WTC11 (cell line): ENCODE results near the gene CXXC1. TPM values are rescaled to one million over a fixed set of nuclear protein-coding genes. Genes with fewer than 3 reads are reported as not detected.

Experiments used
- ATAC-seq: fragments of 200-7000 bp; cut with Tn5 transposase; 2 replicates; pipeline ENCODE4 v1.10.0; 2021; ENCODE audit warnings: mild to moderate bottlenecking, moderate library complexity
- CTCF ChIA-PET: fragments of 300-600 bp; sonication (Branson Sonifier 250); formaldehyde crosslinking; loops from one replicate; lab custom pipeline; 2021; ENCODE audit warnings: antibody characterized with exemption; lab: Charles Lee
- POLR2A ChIA-PET: fragments of 350-600 bp; sonication (Branson Sonifier 250); formaldehyde crosslinking; loops from one replicate; lab custom pipeline; 2021; ENCODE audit warnings: antibody characterized with exemption; lab: Charles Lee
- DNase-seq: peaks from one replicate; pipeline ENCODE4 v3.0.0; 2021; ENCODE audit warnings: low spot score
- H3K27ac Mint-ChIP-seq: 2 replicates; pipeline ENCODE4 v1.8.0; 2021; ENCODE audit warnings: mixed read lengths
- H3K27me3 Mint-ChIP-seq: 2 replicates; pipeline ENCODE4 v1.8.0; 2021; ENCODE audit warnings: low read depth, mild to moderate bottlenecking, moderate library complexity, mixed read lengths
- H3K36me3 Mint-ChIP-seq: 2 replicates; pipeline ENCODE4 v1.8.0; 2021; ENCODE audit warnings: mixed read lengths
- H3K4me1 Mint-ChIP-seq: 2 replicates; pipeline ENCODE4 v1.8.0; 2022; ENCODE audit warnings: mixed read lengths
- H3K4me3 Mint-ChIP-seq: 2 replicates; pipeline ENCODE4 v1.8.0; 2021; ENCODE audit warnings: mild to moderate bottlenecking, moderate library complexity, mixed read lengths
- H3K9me3 Mint-ChIP-seq: 2 replicates; pipeline ENCODE4 v1.8.0; 2021; ENCODE audit warnings: mixed read lengths
- ATF1 ChIP-seq: sonication (generic); formaldehyde crosslinking; IDR thresholded peaks from 2 replicates; pipeline ENCODE4 v1.8.1; 2023; ENCODE audit warnings: mild to moderate bottlenecking, moderate library complexity, missing genetic modification reagents
- CBFB ChIP-seq: sonication (generic); formaldehyde crosslinking; IDR thresholded peaks from 2 replicates; pipeline ENCODE4 v1.8.1; 2022; ENCODE audit warnings: mild to moderate bottlenecking, low read depth, missing genetic modification reagents
- EMX1 ChIP-seq: fragments of 250-450 bp; sonication (Bioruptor Pico); IDR thresholded peaks from 2 replicates; pipeline ENCODE4 v1.8.0; 2021; ENCODE audit warnings: mild to moderate bottlenecking
- GTF2I ChIP-seq: fragments of 250-450 bp; sonication (Bioruptor Pico); conservative IDR thresholded peaks from 2 replicates; pipeline ENCODE4 v1.4.0; 2021; ENCODE audit warnings: mild to moderate bottlenecking
- NFATC4 ChIP-seq: fragments of 250-450 bp; sonication (Bioruptor Pico); IDR thresholded peaks from 2 replicates; pipeline ENCODE4 v1.9.0; 2021; ENCODE audit warnings: mild to moderate bottlenecking
- NFYB ChIP-seq: sonication (generic); formaldehyde crosslinking; conservative IDR thresholded peaks from 2 replicates; pipeline ENCODE4 v1.8.0; 2022; ENCODE audit warnings: low read depth, missing genetic modification reagents
- NR3C1 ChIP-seq: sonication (generic); formaldehyde crosslinking; conservative IDR thresholded peaks from 2 replicates; pipeline ENCODE4 v1.8.1; 2023; ENCODE audit warnings: low read depth, mild to moderate bottlenecking, missing genetic modification reagents
- SMAD3 ChIP-seq: sonication (generic); formaldehyde crosslinking; IDR thresholded peaks from 2 replicates; pipeline ENCODE4 v1.8.0; 2022; ENCODE audit warnings: missing genetic modification reagents, mild to moderate bottlenecking, borderline replicate concordance
- ZNF317 ChIP-seq: sonication (generic); formaldehyde crosslinking; IDR thresholded peaks from 2 replicates; pipeline ENCODE4 v1.8.1; 2023; ENCODE audit warnings: low read depth, mild to moderate bottlenecking, moderate library complexity, missing genetic modification reagents, borderline replicate concordance
- total RNA-seq: library from RNA; stranded (reverse); gene quantifications from 3 replicates; pipeline ENCODE4 v1.2.3, GENCODE V29; 2021
- TF ChIP-seq, protein P1 (sequence below): sonication (generic); formaldehyde crosslinking; IDR thresholded peaks from 2 replicates; pipeline ENCODE4 v1.8.0; 2023; ENCODE audit warnings: missing genetic modification reagents
- TF ChIP-seq, protein P2 (sequence below): sonication (generic); formaldehyde crosslinking; IDR thresholded peaks from 2 replicates; pipeline ENCODE4 v1.8.0; 2023; ENCODE audit warnings: missing genetic modification reagents, mild to moderate bottlenecking, borderline replicate concordance
- TF ChIP-seq, protein P3 (sequence below): fragments of 250-450 bp; sonication (Bioruptor Pico); IDR thresholded peaks from 2 replicates; pipeline ENCODE4 v1.9.0; 2021; ENCODE audit warnings: mild to moderate bottlenecking
- TF ChIP-seq, protein P4 (sequence below): fragments of 250-450 bp; sonication (Bioruptor Pico); IDR thresholded peaks from 2 replicates; pipeline ENCODE4 v1.9.0; 2021; ENCODE audit warnings: mild to moderate bottlenecking
- TF ChIP-seq, protein P5 (sequence below): sonication (generic); formaldehyde crosslinking; IDR thresholded peaks from 2 replicates; pipeline ENCODE4 v1.8.1; 2022; ENCODE audit warnings: low read depth, missing genetic modification reagents, borderline replicate concordance
- TF ChIP-seq, protein P6 (sequence below): sonication (generic); formaldehyde crosslinking; conservative IDR thresholded peaks from 2 replicates; pipeline ENCODE4 v1.8.1; 2022; ENCODE audit warnings: mild to moderate bottlenecking, missing genetic modification reagents
- TF ChIP-seq, protein P7 (sequence below): sonication (generic); formaldehyde crosslinking; IDR thresholded peaks from 2 replicates; pipeline ENCODE4 v1.8.0; 2022; ENCODE audit warnings: mild to moderate bottlenecking, missing genetic modification reagents
- TF ChIP-seq, protein P8 (sequence below): fragments of 250-450 bp; sonication (Bioruptor Pico); IDR thresholded peaks from 2 replicates; pipeline ENCODE4 v1.9.0; 2021; ENCODE audit warnings: moderate library complexity, mild to moderate bottlenecking, inconsistent platforms, borderline replicate concordance
- TF ChIP-seq, protein P9 (sequence below): sonication (generic); formaldehyde crosslinking; IDR thresholded peaks from 2 replicates; pipeline ENCODE4 v1.8.1; 2023; ENCODE audit warnings: mild to moderate bottlenecking, missing genetic modification reagents

The CXXC1 gene
- total RNA-seq, 1 experiment from 2014 or later: 94.5 TPM

DNA sequence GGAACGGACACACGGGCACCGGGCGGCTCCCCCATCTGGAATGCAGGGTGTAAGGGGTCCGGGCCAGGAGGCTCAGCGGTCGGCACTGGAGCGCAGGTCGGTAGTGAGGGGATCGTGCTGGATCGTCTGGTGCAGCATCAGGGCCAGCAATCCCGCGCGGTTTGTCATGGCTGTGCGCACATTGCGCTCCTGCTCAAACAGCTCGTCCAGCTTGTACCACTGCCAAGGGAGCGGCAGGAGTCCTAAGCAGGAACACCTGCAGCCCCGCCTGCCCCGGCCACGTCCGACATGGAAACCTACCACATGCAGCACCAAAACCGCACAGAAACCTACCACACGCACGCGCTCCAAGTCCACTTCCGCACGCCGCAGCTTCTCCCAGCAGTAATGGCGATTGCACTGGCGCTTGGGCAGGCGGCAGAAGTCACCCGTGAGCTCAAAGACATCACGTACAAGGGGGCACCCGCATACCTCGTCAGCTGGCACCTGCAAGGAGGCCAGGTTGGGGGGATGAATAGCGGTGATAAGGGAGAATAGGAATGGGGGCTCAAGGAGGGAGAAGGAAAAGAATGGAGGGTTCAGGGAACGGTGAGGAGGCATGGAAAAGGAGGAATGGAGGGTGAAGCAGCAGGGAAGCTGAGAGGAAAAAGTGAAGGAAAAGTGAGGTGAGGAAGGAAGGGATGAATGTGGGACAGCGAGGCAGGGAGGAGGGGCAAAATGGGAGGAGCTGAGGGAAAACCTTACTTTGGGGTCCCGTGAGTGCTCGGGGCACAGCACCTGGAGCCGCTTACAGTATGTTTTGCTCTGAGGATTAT is 4.8 kb downstream of the CXXC1 start:
- no peak for ATAC-seq
- peaks cover 39% of the 10 kb centered on the region for H3K36me3 Mint-ChIP-seq
- DNase-seq: no peak
- TF ChIP-seq, protein P1, sequence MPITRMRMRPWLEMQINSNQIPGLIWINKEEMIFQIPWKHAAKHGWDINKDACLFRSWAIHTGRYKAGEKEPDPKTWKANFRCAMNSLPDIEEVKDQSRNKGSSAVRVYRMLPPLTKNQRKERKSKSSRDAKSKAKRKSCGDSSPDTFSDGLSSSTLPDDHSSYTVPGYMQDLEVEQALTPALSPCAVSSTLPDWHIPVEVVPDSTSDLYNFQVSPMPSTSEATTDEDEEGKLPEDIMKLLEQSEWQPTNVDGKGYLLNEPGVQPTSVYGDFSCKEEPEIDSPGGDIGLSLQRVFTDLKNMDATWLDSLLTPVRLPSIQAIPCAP (CRISPR knock-in tag): no peak
- TF ChIP-seq CBFB (CRISPR knock-in tag) (no peak), ATF1 (CRISPR knock-in tag) (no peak), NFYB (no peak), SMAD3 (CRISPR knock-in tag) (no peak)
- TF ChIP-seq, protein P2, sequence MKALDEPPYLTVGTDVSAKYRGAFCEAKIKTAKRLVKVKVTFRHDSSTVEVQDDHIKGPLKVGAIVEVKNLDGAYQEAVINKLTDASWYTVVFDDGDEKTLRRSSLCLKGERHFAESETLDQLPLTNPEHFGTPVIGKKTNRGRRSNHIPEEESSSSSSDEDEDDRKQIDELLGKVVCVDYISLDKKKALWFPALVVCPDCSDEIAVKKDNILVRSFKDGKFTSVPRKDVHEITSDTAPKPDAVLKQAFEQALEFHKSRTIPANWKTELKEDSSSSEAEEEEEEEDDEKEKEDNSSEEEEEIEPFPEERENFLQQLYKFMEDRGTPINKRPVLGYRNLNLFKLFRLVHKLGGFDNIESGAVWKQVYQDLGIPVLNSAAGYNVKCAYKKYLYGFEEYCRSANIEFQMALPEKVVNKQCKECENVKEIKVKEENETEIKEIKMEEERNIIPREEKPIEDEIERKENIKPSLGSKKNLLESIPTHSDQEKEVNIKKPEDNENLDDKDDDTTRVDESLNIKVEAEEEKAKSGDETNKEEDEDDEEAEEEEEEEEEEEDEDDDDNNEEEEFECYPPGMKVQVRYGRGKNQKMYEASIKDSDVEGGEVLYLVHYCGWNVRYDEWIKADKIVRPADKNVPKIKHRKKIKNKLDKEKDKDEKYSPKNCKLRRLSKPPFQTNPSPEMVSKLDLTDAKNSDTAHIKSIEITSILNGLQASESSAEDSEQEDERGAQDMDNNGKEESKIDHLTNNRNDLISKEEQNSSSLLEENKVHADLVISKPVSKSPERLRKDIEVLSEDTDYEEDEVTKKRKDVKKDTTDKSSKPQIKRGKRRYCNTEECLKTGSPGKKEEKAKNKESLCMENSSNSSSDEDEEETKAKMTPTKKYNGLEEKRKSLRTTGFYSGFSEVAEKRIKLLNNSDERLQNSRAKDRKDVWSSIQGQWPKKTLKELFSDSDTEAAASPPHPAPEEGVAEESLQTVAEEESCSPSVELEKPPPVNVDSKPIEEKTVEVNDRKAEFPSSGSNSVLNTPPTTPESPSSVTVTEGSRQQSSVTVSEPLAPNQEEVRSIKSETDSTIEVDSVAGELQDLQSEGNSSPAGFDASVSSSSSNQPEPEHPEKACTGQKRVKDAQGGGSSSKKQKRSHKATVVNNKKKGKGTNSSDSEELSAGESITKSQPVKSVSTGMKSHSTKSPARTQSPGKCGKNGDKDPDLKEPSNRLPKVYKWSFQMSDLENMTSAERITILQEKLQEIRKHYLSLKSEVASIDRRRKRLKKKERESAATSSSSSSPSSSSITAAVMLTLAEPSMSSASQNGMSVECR (CRISPR knock-in tag): no peak
- TF ChIP-seq, protein P3, sequence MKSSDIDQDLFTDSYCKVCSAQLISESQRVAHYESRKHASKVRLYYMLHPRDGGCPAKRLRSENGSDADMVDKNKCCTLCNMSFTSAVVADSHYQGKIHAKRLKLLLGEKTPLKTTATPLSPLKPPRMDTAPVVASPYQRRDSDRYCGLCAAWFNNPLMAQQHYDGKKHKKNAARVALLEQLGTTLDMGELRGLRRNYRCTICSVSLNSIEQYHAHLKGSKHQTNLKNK (CRISPR knock-in tag): no peak
- TF ChIP-seq, protein P4, sequence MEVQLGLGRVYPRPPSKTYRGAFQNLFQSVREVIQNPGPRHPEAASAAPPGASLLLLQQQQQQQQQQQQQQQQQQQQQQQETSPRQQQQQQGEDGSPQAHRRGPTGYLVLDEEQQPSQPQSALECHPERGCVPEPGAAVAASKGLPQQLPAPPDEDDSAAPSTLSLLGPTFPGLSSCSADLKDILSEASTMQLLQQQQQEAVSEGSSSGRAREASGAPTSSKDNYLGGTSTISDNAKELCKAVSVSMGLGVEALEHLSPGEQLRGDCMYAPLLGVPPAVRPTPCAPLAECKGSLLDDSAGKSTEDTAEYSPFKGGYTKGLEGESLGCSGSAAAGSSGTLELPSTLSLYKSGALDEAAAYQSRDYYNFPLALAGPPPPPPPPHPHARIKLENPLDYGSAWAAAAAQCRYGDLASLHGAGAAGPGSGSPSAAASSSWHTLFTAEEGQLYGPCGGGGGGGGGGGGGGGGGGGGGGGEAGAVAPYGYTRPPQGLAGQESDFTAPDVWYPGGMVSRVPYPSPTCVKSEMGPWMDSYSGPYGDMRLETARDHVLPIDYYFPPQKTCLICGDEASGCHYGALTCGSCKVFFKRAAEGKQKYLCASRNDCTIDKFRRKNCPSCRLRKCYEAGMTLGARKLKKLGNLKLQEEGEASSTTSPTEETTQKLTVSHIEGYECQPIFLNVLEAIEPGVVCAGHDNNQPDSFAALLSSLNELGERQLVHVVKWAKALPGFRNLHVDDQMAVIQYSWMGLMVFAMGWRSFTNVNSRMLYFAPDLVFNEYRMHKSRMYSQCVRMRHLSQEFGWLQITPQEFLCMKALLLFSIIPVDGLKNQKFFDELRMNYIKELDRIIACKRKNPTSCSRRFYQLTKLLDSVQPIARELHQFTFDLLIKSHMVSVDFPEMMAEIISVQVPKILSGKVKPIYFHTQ (CRISPR knock-in tag): no peak
- TF ChIP-seq, protein P5, sequence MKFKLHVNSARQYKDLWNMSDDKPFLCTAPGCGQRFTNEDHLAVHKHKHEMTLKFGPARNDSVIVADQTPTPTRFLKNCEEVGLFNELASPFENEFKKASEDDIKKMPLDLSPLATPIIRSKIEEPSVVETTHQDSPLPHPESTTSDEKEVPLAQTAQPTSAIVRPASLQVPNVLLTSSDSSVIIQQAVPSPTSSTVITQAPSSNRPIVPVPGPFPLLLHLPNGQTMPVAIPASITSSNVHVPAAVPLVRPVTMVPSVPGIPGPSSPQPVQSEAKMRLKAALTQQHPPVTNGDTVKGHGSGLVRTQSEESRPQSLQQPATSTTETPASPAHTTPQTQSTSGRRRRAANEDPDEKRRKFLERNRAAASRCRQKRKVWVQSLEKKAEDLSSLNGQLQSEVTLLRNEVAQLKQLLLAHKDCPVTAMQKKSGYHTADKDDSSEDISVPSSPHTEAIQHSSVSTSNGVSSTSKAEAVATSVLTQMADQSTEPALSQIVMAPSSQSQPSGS (CRISPR knock-in tag): no peak
- TF ChIP-seq, protein P6, sequence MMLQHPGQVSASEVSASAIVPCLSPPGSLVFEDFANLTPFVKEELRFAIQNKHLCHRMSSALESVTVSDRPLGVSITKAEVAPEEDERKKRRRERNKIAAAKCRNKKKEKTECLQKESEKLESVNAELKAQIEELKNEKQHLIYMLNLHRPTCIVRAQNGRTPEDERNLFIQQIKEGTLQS (CRISPR knock-in tag): no peak
- TF ChIP-seq, protein P7, sequence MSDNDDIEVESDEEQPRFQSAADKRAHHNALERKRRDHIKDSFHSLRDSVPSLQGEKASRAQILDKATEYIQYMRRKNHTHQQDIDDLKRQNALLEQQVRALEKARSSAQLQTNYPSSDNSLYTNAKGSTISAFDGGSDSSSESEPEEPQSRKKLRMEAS: no peak
- H3K4me3 Mint-ChIP-seq: peak overlapping the region; percentile 98
- peak overlapping the region; percentile 80; the same call in 1 of the 2 replicates for H3K27ac Mint-ChIP-seq
- no peaks in the 10 kb centered on the region for H3K27me3 Mint-ChIP-seq
- no peaks in the 10 kb centered on the region for H3K9me3 Mint-ChIP-seq
- CTCF ChIA-PET: interaction anchor here (1.0 kb wide), 1 partner anchor 14 kb away, joined by 3 read pairs; no protein-coding TSS in a partner anchor
- peaks cover 27% of the 10 kb centered on the region for H3K4me1 Mint-ChIP-seq
- POLR2A ChIA-PET: no interaction called here

DNA sequence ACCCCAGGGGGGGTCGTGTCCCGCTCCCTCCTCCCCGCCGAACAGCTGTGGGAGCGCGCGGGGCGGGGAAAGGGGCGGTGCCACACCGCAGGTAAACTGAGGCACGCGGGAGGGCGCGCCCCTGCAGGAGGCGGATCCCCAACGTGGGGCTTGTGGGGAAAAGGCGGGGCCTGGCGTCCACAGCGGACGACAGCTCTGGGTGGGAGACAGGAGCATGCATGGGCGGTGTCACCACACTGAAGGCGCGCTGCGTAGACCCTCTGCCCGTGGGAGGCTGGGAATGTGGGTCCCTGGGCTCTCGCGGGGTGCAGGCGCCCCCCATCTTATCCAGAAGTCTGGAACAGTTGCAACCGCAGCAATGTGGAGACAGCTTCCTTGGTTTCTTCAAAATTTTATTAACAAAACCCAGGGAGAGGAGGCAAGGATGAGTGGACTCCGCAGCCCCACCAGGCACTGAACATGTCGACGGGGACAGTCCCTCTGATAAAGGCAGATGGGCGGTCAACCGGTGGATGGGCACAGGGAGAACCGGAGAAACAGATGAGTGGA is 5.4 kb downstream of the CXXC1 start:
- ChIA-PET CTCF (interaction anchor here (0.9 to 1.8 kb wide), 9 partner anchors 10 to 148 kb away, joined by 3 to 21 read pairs (median 6); partner anchors contain the start of gene CFAP53), POLR2A (interaction anchor here (1.2 kb wide), 2 partner anchors 13 to 74 kb away, joined by 3 to 4 read pairs; no protein-coding TSS in a partner anchor)
- Mint-ChIP-seq H3K27ac (peak overlapping the region; percentile 97; the same call in 1 of the 2 replicates), H3K27me3 (no peaks in the 10 kb centered on the region), H3K36me3 (peaks cover 37% of the 10 kb centered on the region), H3K4me3 (peak overlapping the region; percentile 98), H3K4me1 (peaks cover 25% of the 10 kb centered on the region), H3K9me3 (no peaks in the 10 kb centered on the region)
- DNase-seq (no peak), ATAC-seq (no peak)
- TF ChIP-seq, protein P8, sequence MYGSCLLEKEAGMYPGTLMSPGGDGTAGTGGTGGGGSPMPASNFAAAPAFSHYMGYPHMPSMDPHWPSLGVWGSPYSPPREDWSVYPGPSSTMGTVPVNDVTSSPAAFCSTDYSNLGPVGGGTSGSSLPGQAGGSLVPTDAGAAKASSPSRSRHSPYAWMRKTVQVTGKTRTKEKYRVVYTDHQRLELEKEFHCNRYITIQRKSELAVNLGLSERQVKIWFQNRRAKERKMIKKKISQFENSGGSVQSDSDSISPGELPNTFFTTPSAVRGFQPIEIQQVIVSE (CRISPR knock-in tag): no peak
- TF ChIP-seq ZNF317 (CRISPR knock-in tag) (no peak), GTF2I (CRISPR knock-in tag) (no peak), NFATC4 (no peak), NR3C1 (CRISPR knock-in tag) (no peak), EMX1 (no peak)
- TF ChIP-seq, protein P9, sequence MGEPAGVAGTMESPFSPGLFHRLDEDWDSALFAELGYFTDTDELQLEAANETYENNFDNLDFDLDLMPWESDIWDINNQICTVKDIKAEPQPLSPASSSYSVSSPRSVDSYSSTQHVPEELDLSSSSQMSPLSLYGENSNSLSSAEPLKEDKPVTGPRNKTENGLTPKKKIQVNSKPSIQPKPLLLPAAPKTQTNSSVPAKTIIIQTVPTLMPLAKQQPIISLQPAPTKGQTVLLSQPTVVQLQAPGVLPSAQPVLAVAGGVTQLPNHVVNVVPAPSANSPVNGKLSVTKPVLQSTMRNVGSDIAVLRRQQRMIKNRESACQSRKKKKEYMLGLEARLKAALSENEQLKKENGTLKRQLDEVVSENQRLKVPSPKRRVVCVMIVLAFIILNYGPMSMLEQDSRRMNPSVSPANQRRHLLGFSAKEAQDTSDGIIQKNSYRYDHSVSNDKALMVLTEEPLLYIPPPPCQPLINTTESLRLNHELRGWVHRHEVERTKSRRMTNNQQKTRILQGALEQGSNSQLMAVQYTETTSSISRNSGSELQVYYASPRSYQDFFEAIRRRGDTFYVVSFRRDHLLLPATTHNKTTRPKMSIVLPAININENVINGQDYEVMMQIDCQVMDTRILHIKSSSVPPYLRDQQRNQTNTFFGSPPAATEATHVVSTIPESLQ (CRISPR knock-in tag): no peak
